GM19043 (cell line): ENCODE data around the gene PYY.
"Not testable (repeated sequence)": the region's sequence is repeated elsewhere in the genome, so short reads cannot be mapped to it uniquely, and the experiment has no call there.

Experiments
- ATAC-seq: cut with Tn5 transposase; IDR thresholded peaks from one replicate; pipeline ENCODE4 v1.9.1; 2021; ENCODE audit warnings: low read depth; ENCODE audit not compliant: unreplicated experiment

PYY gene

DNA sequence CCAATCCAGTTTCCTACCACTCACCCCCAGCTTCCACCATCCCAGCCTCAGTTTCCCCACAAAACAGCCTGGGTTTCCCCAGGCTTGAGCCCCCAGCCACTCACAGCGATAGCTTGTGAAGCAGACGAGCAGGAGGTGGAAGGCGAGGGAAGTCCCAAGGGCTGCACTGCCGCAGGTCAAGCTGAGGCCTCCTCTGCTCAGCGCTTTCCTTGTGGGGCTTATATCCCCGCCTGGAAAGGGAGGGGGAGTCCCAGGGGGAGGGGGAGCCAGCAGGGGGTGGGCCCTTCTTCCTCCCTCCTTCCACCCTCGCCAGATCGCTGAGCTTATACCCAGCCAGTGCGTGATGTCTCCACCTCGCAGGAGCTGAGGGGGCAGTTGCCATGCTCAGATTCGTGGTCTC, at the start of gene PYY:
PYY (minus strand) TSS at position 195 of the 400 bp plus-strand sequence. CDS start 457 bp downstream, outside the sequence.
- no peak for ATAC-seq

DNA sequence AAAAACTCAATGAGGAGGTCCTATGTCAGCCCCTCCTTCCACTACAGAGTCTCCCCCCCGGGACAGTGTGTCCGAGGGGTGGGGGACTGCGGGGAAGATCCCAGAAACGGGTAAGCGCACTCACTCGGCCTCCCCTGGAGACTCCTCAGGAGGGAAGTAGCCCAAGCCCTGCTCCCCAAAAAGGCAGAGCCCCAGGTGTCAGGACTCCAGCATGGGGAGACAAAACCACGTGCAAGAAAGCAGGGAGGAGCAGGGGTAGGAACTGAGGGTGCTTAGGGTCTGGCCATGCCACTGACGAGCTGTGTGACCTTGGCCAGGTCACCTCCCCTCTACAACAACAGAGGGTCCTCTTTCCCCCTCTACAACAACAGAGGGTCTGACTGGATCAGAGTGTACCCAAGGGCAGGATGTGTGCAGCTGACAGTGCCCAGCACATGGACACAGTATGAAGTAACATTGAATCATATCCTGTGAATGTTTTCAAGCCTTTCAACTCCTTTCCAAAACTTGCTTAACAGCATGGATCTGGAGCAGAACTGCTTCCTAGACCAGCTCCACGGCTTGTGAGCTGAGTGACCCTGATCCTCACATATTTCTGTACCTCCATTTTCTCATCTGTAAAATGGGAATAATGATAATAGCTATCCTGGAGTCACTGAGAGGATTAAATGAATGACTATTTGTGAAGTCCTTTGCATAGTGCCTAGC, 48.6 kb upstream of the PYY start:
- ATAC-seq, result no peak

DNA sequence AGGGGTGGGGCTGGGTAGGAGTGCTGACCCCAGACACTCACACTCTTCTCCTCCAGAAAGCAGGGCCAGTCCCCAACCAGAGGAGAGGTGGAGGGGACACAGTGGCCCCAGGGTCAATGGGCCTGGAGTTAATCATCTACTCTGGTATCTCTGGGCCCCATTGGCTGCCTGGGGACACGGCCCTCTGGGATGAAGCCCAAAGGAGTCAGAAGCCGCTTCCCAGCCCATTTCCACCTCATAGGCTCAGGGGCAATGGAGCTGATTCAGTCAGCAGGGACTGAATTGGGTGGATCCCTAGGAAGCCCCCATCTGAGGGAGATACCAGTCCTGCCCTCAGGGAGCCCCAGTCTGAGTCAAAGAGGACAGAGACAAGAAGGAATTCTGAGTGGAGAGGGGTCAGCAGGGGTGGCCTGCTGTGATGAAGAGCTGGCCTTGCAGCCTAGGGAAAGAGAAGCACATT, 47.8 kb upstream of the PYY start:
- no peak for ATAC-seq

DNA sequence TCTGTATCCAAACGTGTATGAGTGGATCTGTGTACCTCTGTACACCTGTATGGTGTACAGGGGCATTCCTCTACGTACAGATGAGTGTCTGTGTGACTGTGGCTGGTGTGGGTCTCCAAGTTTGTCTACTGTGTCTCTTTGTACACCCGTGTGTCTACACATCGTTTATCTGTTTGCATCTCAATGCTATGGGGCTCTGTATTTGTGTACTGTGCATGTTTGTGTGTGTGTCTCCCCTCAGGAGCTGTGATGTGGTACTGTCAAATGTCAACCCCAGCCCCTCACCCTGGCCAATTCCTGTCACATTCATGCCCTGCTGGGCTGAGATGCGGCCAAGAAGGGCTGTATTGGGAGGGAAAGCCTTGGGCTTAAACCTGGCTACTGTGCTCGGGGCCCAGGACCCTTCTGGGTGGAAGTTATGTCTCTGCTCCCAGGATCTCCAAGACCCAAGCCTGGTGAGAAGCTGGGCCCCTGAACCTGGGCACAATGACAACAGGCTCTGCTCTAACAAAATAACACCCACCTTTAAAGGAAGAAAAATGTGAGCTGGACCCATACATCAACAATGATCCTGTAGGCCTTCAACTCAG, 47.2 kb upstream of the PYY start:
- no peak for ATAC-seq

DNA sequence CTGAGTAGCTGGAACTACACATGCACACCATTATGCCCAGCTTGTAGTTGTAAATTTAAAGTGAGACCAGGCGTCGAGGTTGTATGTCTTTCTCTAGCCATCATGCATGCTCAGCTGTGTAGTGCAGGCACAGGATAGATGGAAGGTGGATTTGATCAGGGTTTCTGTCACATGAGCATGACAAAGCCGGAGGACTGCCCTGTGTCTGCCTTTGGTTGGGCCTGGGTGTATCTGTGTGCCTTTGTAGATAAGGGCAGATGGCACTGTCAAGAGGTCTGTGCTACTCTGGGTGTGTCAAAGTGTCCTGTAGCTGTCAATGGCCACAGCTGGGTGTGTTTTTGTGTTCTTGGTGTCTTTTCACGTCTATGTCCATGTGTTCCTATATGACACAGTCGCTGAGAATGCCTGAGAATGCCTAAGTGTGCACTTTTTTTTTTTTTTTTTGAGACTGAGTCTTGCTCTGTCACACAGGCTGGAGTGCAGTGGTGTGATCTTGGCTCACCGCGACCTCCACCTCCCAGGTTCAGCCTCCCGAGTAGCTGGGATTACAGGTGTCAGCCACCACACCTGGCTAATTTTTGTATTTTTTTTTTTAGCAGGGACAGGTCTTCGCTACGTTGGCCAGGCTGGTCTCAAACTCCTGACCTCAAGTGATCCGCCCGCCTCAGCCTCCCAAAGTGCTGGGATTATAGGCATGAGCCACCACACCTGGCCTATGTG, 46.6 kb upstream of the PYY start:
- ATAC-seq, result no peak

DNA sequence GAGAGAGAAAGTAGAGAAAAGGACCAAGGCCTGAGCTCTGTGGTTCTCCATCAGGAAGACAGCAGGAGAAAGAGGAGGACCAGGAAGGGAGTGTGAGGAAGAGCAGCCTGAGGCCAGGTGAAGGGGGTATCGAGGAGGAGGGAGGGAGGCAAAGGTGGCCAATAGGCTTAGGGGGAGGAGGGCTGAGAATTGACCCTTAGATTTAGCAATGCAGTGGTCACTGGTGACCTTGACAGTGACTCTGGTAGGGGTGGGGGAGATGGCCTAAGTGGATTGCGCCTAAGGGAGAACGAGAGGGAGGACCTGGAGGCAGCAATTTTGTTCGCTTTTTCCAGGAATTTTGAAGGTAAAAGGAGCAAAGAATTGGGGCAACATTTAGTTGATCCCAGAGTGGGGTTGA, 45.3 kb upstream of the PYY start:
- no peak for ATAC-seq

DNA sequence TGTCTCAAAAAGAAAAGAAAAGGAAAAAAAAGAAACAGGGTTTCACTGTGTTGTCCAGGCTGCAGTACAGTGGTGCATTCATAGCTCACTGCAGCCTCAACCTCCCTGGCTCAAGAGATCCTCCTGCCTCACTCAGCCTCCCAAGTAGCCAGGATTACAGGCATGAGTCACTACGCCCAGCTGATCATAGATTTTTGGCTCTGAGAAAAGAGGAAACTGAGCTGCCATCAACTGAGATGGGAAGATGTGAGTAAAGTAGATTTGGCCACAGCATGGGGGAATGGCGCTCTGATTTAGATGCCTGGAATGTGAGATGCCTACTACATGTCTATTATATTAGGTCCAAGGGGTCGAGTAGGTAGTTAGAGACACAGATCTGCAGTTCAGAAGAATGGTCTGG, 44.8 kb upstream of the PYY start:
- no peak for ATAC-seq

DNA sequence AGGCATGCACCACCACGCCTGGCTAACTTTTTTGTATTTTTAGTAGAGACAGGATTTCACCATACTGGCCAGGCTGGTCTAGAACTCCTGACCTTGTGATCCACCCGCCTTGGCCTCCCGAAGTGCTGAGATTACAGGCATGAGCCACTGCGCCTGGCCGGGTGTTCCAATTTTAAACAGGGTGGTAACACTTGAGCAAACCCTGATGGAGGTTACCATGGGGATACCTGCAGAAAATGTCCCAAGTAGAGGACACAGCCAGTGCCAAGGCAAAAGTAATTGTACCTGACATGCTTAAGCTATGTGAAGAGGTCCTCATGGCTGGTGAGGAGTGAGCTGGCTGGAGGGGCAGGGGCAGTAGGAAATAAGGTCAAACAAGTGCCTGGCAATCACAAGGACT, 43.4 kb upstream of the PYY start:
- not testable (repeated sequence) for ATAC-seq

DNA sequence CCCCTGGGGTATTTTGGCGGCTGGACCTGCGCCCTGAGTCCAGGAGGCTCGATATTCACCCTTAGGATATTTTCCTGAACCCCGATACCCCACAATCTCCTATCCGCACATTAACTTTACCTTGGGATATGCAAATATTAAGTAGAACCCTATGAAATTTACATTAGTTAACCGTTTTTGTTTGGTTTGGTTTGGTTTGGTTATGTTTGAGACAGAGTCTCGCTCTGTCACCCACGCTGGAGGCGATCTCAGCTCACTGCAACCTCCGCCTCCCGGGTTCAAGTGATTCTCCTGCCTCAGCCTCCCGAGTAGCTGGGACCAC, 41.4 kb upstream of the PYY start:
- no peak for ATAC-seq

DNA sequence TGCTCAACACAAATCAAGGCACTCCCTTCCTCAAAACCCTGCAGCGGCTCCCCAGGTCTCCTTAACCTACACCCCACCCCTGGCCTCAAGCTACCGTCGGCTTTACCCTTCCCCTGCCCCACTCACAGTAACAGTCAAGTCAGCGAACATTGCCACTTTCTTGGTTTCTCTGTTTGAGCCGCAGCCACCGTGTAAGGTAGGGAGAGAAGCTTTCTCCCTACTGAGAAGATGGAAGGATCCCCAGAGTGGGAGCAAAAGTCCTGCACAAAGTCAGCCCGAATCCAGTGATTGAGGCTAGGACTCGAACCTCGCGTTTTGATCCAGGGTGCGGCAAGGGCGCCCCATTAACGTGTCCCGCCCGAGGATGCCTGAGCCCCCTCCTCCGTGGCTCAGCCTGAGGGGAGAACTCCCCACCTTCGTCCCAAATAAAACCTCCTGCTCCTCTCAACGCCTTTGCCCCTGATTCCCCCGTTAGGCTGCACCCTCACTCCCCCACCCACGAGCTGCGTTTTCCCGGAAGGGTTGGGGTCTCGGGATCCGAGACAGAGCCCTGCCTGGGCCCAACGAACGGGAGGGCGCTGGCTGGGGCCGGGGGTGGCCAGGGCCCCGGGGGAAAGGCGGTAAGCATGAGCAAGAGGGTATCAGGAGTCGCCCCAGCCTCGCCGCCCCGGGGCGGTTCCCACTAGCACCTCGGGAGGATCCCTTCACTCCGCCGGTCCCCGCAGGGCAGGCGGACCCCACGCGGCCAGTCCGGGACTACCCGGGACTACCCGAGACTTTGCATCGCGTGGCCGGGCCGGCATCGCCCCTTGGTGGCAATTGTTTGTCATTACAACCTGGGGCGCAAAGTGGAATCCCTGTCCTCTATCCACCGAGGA, 40.8 kb upstream of the PYY start:
- no peak for ATAC-seq

DNA sequence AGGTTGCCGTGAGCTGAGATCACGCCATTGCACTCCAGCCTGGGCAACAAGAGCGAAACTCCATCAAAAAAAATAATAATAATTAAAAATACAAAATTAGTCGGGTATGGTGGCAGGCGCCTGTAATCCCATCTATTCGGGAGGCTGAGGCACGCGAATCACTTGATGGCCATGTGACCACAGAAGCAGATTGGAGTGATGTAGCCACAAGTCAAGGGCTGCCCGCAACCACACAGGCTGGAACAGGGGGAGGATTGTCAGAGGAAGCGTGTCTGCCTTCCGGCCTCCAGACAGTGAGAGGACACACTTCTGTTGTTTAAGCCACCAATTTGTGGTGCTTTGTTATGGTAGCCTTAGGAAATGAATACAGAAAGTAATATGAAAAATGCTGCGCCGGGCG, 38.9 kb upstream of the PYY start:
- ATAC-seq, result no peak

DNA sequence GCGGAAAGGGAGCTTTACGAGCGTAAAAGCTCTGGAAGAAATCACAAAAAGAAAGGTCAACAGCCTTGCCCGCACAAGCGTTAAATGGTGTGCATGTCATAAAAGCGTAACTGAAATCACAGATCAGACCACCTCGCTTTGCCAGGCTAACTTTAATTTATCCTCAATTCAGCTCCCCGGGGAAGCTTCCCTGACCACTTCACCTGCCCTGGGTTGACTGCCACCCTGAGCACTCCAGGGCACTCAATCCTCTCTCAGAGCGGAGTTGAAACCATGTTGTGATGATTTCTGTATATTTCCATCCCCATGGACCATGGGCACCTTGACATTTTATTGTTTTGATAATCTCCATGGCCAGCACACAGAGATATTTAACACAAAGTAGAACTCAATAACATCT, 34.6 kb upstream of the PYY start:
- no peak for ATAC-seq

DNA sequence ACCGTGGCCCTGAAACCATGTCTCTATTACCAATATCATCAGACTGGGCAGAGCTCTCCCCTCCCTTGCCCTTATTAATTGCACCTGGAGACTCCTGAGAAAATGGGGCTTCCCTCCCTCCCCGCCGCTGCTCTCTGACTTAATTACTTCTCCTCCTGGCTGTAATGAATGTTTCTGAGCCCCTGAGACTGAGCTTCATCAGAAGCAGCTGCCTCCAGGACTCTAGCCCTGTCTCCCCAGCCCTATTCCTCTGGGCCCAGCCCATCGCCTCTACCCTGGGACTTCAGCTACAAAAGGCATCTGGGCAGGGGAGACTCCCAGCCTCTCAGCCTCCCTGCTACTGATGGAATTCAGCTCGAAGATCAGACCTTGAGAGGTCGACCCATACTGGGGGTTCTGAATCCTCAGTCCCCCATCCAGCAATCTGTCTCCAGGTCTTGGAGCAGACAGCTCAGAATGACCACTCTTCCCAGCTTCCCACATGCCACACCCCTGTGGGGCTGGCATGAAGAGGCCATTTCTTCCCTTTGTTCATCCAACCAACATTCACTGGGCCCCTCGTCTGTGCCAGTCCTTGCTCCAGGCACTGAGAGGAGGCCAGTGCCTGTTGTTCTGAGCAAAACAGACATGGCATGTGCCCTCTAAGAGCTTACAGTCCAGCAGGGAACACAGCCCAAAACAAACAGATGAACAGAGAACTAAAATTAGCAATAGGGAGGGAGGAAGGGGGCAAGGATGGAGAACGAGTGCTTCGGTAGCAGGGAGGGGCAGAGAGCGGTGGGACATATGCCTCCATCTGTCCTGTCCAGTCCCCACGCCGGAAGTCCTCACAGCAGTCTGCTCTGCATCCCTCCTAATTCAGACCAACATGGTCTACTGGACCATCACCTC, 33.6 kb upstream of the PYY start:
- ATAC-seq, result no peak

DNA sequence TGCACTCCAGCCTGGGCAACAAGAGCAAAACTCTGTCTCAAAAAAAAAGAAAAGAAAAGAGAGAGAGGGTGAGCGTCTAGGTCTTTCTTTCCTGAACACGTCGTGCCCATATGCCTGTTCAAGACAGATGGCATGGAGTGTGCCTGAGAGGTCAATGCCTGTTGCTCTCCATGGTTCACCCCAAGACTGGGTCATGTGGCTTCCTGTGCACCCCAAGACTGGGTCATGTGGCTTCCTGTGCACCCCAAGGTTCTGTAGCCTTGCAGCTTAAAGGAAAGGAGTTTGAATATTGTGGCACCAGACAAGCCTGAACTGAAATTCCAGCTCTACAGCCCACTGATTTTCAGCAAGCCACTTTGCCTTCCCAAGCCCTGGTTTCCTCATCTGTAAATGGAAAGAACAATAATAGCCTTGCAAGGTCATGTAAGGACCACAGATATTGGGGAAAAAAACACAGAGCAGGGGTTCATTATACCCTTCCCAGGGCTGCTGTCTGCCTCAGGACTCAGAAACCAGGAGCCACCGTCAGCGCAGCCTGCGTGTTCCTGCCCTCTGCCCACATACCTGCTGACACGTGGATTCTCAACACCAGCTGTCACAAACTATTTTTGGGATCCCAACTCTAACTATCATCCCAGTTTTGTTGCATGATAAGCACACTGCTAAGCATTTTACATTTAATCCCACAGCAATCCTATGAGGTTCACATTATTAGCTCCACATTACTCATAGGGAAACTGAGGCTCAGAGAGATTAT, 32.7 kb upstream of the PYY start:
- ATAC-seq, result no peak

DNA sequence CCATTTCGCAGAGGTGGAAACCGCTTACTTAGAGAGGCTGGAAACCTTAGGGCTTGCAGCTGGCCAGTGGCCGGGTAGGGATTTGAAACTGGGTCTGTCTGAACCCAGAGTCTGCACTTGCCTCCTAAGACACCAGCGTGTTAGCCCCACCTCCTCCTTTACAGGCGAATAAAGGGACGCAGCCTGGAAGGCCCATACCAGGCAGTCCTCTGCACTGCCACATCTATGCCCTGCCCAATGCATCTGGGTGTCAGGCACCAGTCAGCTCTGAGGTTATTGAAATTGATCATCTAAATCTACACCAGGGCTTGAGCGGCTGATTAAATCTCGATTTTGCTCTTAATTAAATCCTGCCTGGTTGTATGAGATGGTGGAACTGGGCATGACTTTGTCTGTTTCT, 30.8 kb upstream of the PYY start:
- ATAC-seq, result no peak

DNA sequence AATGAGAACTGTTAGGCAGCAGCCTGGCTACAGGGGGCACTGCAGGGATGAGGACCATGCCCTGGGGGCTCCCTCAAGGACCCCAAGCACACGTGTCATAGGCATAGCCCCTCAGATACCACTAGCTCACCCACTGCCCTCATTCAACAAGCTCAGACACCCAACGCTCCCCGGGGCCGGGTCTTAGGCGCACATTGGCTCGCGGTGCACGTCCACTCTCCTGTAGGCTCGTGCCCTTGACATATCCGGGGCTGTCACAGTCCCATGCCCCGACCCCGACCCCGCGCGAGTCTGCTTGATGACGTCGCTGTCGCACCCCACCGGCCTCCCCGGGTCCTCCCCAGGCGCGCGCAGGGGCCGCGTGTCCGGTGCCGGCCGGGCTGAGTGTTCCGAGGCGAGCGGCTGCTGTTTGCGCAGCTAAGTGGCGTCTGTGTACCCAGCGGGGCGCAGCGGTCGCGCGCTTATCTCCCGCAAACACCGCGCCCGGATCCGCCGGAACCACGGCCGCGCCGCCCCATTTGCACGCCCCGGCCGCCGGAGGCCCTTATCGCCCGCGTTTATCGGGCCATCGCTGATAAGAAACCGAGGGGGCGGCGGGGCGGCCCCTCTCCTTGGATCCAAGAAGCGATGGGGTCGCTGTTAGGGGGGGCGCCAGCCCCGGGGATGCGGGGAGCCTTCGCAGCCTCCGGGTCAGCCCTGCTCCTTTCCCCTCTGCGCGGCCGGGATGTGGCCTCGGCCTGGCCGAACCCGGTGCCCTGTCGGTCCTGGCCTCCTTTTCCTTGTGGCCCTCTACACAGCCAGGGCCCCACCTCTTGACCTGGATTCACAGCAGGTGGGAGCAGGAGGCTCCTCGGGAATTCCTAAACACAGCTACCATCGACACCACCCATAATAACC, 30.0 kb upstream of the PYY start:
- ATAC-seq, result no peak

DNA sequence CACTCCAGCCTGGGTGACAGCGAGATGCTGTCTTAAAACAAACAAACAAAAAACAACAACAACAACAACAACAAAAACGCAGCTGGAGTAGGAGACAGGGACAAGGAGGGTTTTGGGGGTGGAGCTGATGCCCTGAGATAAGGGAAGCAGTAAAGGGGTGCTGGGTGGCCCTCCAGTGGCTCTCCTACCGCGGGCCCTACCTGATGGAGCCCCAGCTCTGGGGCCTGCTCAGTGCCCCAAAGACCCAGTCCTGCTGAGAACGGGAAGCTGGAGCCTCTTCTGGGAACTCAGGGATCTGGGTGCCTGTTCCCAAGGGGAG, 29.4 kb upstream of the PYY start:
- no peak for ATAC-seq

DNA sequence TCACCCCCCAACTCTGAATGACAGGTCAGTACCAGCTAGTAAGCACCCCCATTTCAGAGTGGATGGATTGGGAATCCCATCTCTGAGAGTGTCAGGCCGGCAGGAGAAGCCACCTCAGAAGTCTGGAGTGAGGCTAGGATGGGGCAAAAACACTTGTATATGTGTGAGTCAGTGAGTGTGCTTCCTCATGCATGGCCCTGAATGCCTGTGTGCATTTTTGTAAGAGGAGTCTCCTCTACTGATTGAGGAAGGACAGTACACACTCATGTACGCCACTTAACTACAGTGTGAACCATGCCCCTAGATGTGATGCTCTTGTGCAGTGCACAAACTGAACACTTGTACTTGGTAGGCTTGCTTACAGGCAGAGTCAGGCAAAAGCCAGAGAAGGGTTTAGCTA, 28.4 kb upstream of the PYY start:
- no peak for ATAC-seq

DNA sequence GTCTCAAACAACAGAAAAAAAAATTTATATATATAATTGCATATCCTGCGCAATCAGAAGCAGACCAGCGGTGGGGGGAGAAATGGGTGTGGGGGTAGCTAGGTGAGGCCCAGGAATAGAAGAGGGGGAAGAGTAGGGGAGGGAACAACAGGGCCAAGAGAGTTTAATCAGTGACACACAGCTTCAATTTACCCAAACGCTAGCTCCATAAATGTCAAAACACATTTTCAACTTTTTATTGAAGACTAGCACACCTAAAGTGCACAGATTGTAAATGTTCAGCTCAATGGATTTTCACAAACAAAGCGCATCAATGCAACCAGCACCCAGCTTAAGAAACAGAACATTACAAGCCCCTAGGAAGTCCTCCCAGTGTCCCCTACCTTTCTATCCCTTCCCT, 25.9 kb upstream of the PYY start:
- no peak for ATAC-seq
